Activated T-helper 1 cell treated with Interleukin-2 at 50 U/mL for 16 hours (primary cell): ENCODE results near the gene TFB1M.
"Not testable (repeated sequence)": the region's sequence is repeated elsewhere in the genome, so short reads cannot be mapped to it uniquely, and the experiment has no call there.

ENCODE experiments used
- DNase-seq: peaks from one replicate; pipeline ENCODE4 v3.0.0-alpha.2; 2020; ENCODE audit warnings: low read depth

The TFB1M gene

GRCh38 chr6:155314092-155314772 lies at the start of gene TFB1M:
TSS of gene TFB1M (minus strand) at chr6:155314484. CDS start at chr6:155314428, 56 bp downstream.
- peak; percentile 95 for DNase-seq

- DNase-seq = not testable (repeated sequence)
Measured at GRCh38 chr6:155364021-155364420, 49.7 kb upstream of the TFB1M start.

GRCh38 chr6:155362968-155363632 lies 48.8 kb upstream of the TFB1M start:
- DNase-seq = not testable (repeated sequence)

GRCh38 chr6:155354167-155354566 lies 39.9 kb upstream of the TFB1M start:
- no peak for DNase-seq

- no peak for DNase-seq
Measured at GRCh38 chr6:155352811-155353210, 38.5 kb upstream of the TFB1M start.

GRCh38 chr6:155352130-155352420 lies 37.8 kb upstream of the TFB1M start:
- DNase-seq = no peak

- DNase-seq = no peak
Measured at GRCh38 chr6:155351273-155352129, 37.2 kb upstream of the TFB1M start.

- no peak for DNase-seq
Measured at GRCh38 chr6:155349956-155350355, 35.7 kb upstream of the TFB1M start.

- no peak for DNase-seq
Measured at GRCh38 chr6:155349129-155349528, 34.8 kb upstream of the TFB1M start.

- no peak for DNase-seq
Measured at GRCh38 chr6:155347800-155348199, 33.5 kb upstream of the TFB1M start.

GRCh38 chr6:155346957-155347356 lies 32.7 kb upstream of the TFB1M start:
- DNase-seq = no peak

- DNase-seq = no peak
Measured at GRCh38 chr6:155344341-155345006, 30.2 kb upstream of the TFB1M start.

- DNase-seq = no peak
Measured at GRCh38 chr6:155341130-155341828, 27.0 kb upstream of the TFB1M start.

GRCh38 chr6:155340464-155341129 lies 26.3 kb upstream of the TFB1M start:
- no peak for DNase-seq

- DNase-seq = not testable (repeated sequence)
Measured at GRCh38 chr6:155339929-155340328, 25.6 kb upstream of the TFB1M start.

GRCh38 chr6:155338237-155338636 lies 24.0 kb upstream of the TFB1M start:
- not testable (repeated sequence) for DNase-seq

GRCh38 chr6:155335265-155335664 lies 21.0 kb upstream of the TFB1M start:
- no peak for DNase-seq

- not testable (repeated sequence) for DNase-seq
Measured at GRCh38 chr6:155334073-155334472, 19.8 kb upstream of the TFB1M start.

- DNase-seq = no peak
Measured at GRCh38 chr6:155333414-155333813, 19.1 kb upstream of the TFB1M start.

GRCh38 chr6:155330922-155331321 lies 16.6 kb upstream of the TFB1M start:
- DNase-seq = no peak

- DNase-seq = no peak
Measured at GRCh38 chr6:155330133-155330734, 15.9 kb upstream of the TFB1M start.
